ENCODE measurements around the gene CMTM1.

CMTM1 gene

GRCh38 chr16:66566051-66566901 is at the start of gene CMTM1:
TSS of gene CMTM1 (plus strand) at chr16:66566439. CDS start at chr16:66566514, 75 bp downstream.
- no peak within 1 kb of the TSS for H3K4me3 ChIP-seq (ENCODE audit: low read length)

GRCh38 chr16:66516509-66516807 is 49.8 kb upstream of the CMTM1 start:
- H3K27me3 ChIP-seq (ENCODE audit: control insufficient read depth, insufficient read depth, low read length) = no peaks in the 10 kb centered on the region
- H3K27ac ChIP-seq (ENCODE audit: low read length) = no peak overlapping the region
- H3K4me1 ChIP-seq (ENCODE audit: control insufficient read depth, low read depth, low read length) = peaks cover 14% of the 10 kb centered on the region
- no peak overlapping the region for H3K9ac ChIP-seq (ENCODE audit: low read length)
- H3K9me3 ChIP-seq (ENCODE audit: control insufficient read depth, low read depth, low read length) = no peaks in the 10 kb centered on the region
- no peaks in the 10 kb centered on the region for H3K36me3 ChIP-seq (ENCODE audit: control insufficient read depth, low read depth, low read length)
- no peak overlapping the region for H3K4me3 ChIP-seq (ENCODE audit: low read length)

More at GRCh38 chr16:66566051-66566901, at the start of gene CMTM1:
- Histone ChIP-seq H3K9ac (ENCODE audit: low read length) (no peak within 1 kb of the TSS), H3K27me3 (ENCODE audit: control insufficient read depth, insufficient read depth, low read length) (no peaks in the 10 kb centered on the region), H3K27ac (ENCODE audit: low read length) (no peak within 1 kb of the TSS), H3K36me3 (ENCODE audit: control insufficient read depth, low read depth, low read length) (no peaks in the 10 kb centered on the region), H3K9me3 (ENCODE audit: control insufficient read depth, low read depth, low read length) (no peaks in the 10 kb centered on the region), H3K4me1 (ENCODE audit: control insufficient read depth, low read depth, low read length) (no peaks in the 10 kb centered on the region)

- no peaks in the 10 kb centered on the region for H3K27me3 ChIP-seq (ENCODE audit: control insufficient read depth, insufficient read depth, low read length)
- no peaks in the 10 kb centered on the region for H3K36me3 ChIP-seq (ENCODE audit: control insufficient read depth, low read depth, low read length)
- peaks cover 9% of the 10 kb centered on the region for H3K4me1 ChIP-seq (ENCODE audit: control insufficient read depth, low read depth, low read length)
- no peak overlapping the region for H3K9ac ChIP-seq (ENCODE audit: low read length)
- H3K27ac ChIP-seq (ENCODE audit: low read length) = no peak overlapping the region
- H3K4me3 ChIP-seq (ENCODE audit: low read length) = no peak overlapping the region
- H3K9me3 ChIP-seq (ENCODE audit: control insufficient read depth, low read depth, low read length) = no peaks in the 10 kb centered on the region
Observed at GRCh38 chr16:66516808-66517585, 49.2 kb upstream of the CMTM1 start.

GRCh38 chr16:66517586-66518263 is 48.5 kb upstream of the CMTM1 start:
- no peaks in the 10 kb centered on the region for H3K9me3 ChIP-seq (ENCODE audit: control insufficient read depth, low read depth, low read length)
- no peaks in the 10 kb centered on the region for H3K27me3 ChIP-seq (ENCODE audit: control insufficient read depth, insufficient read depth, low read length)
- H3K4me1 ChIP-seq (ENCODE audit: control insufficient read depth, low read depth, low read length) = peaks cover 2% of the 10 kb centered on the region
- H3K27ac ChIP-seq (ENCODE audit: low read length) = no peak overlapping the region
- no peak overlapping the region for H3K4me3 ChIP-seq (ENCODE audit: low read length)
- no peak overlapping the region for H3K9ac ChIP-seq (ENCODE audit: low read length)
- H3K36me3 ChIP-seq (ENCODE audit: control insufficient read depth, low read depth, low read length) = no peaks in the 10 kb centered on the region

- no peaks in the 10 kb centered on the region for H3K9me3 ChIP-seq (ENCODE audit: control insufficient read depth, low read depth, low read length)
- H3K27me3 ChIP-seq (ENCODE audit: control insufficient read depth, insufficient read depth, low read length) = no peaks in the 10 kb centered on the region
- no peaks in the 10 kb centered on the region for H3K4me1 ChIP-seq (ENCODE audit: control insufficient read depth, low read depth, low read length)
- no peak overlapping the region for H3K4me3 ChIP-seq (ENCODE audit: low read length)
- no peak overlapping the region for H3K9ac ChIP-seq (ENCODE audit: low read length)
- no peak overlapping the region for H3K27ac ChIP-seq (ENCODE audit: low read length)
- no peaks in the 10 kb centered on the region for H3K36me3 ChIP-seq (ENCODE audit: control insufficient read depth, low read depth, low read length)
Observed at GRCh38 chr16:66519482-66520373, 46.5 kb upstream of the CMTM1 start.

GRCh38 chr16:66520406-66521170 is 45.7 kb upstream of the CMTM1 start:
- H3K4me3 ChIP-seq (ENCODE audit: low read length) = no peak overlapping the region
- no peaks in the 10 kb centered on the region for H3K36me3 ChIP-seq (ENCODE audit: control insufficient read depth, low read depth, low read length)
- H3K27ac ChIP-seq (ENCODE audit: low read length) = no peak overlapping the region
- H3K9me3 ChIP-seq (ENCODE audit: control insufficient read depth, low read depth, low read length) = no peaks in the 10 kb centered on the region
- no peaks in the 10 kb centered on the region for H3K27me3 ChIP-seq (ENCODE audit: control insufficient read depth, insufficient read depth, low read length)
- H3K4me1 ChIP-seq (ENCODE audit: control insufficient read depth, low read depth, low read length) = no peaks in the 10 kb centered on the region
- H3K9ac ChIP-seq (ENCODE audit: low read length) = no peak overlapping the region

- no peak overlapping the region for H3K4me3 ChIP-seq (ENCODE audit: low read length)
- no peaks in the 10 kb centered on the region for H3K9me3 ChIP-seq (ENCODE audit: control insufficient read depth, low read depth, low read length)
- no peaks in the 10 kb centered on the region for H3K27me3 ChIP-seq (ENCODE audit: control insufficient read depth, insufficient read depth, low read length)
- H3K9ac ChIP-seq (ENCODE audit: low read length) = no peak overlapping the region
- H3K4me1 ChIP-seq (ENCODE audit: control insufficient read depth, low read depth, low read length) = no peaks in the 10 kb centered on the region
- no peak overlapping the region for H3K27ac ChIP-seq (ENCODE audit: low read length)
- no peaks in the 10 kb centered on the region for H3K36me3 ChIP-seq (ENCODE audit: control insufficient read depth, low read depth, low read length)
Observed at GRCh38 chr16:66521252-66521713, 45.0 kb upstream of the CMTM1 start.

- H3K27ac ChIP-seq (ENCODE audit: low read length) = no peak overlapping the region
- H3K27me3 ChIP-seq (ENCODE audit: control insufficient read depth, insufficient read depth, low read length) = no peaks in the 10 kb centered on the region
- no peaks in the 10 kb centered on the region for H3K9me3 ChIP-seq (ENCODE audit: control insufficient read depth, low read depth, low read length)
- H3K4me3 ChIP-seq (ENCODE audit: low read length) = no peak overlapping the region
- no peak overlapping the region for H3K9ac ChIP-seq (ENCODE audit: low read length)
- no peaks in the 10 kb centered on the region for H3K36me3 ChIP-seq (ENCODE audit: control insufficient read depth, low read depth, low read length)
- H3K4me1 ChIP-seq (ENCODE audit: control insufficient read depth, low read depth, low read length) = no peaks in the 10 kb centered on the region
Observed at GRCh38 chr16:66521951-66522771, 44.1 kb upstream of the CMTM1 start.

- Histone ChIP-seq H3K27ac (ENCODE audit: low read length) (no peak overlapping the region), H3K27me3 (ENCODE audit: control insufficient read depth, insufficient read depth, low read length) (no peaks in the 10 kb centered on the region), H3K36me3 (ENCODE audit: control insufficient read depth, low read depth, low read length) (no peaks in the 10 kb centered on the region), H3K9me3 (ENCODE audit: control insufficient read depth, low read depth, low read length) (no peaks in the 10 kb centered on the region), H3K4me3 (ENCODE audit: low read length) (no peak overlapping the region), H3K9ac (ENCODE audit: low read length) (no peak overlapping the region), H3K4me1 (ENCODE audit: control insufficient read depth, low read depth, low read length) (no peaks in the 10 kb centered on the region)
Observed at GRCh38 chr16:66522816-66523590, 43.2 kb upstream of the CMTM1 start.

All from iPS-18a (cell line).